ENCODE measurements around the gene THSD4. TPM values are rescaled to one million over a fixed set of nuclear protein-coding genes. Genes with fewer than 3 reads are reported as not detected.

The THSD4 gene
- polyA plus RNA-seq, 1 donor (not counting 4 experiments of a cell fraction or from before 2014, with no cell fraction given): 24.5 TPM

GRCh38 chr15:71812966-71813722, 697.9 kb downstream of the THSD4 start:
- Histone ChIP-seq H3K79me2 (ENCODE audit: control insufficient read depth, insufficient read depth, low read length) (no peaks in the 10 kb centered on the region), H4K20me1 (ENCODE audit: control insufficient read depth, extremely low read depth, insufficient read depth, low read length) (no peaks in the 10 kb centered on the region), H3K4me2 (ENCODE audit: control insufficient read depth, extremely low read depth, insufficient read depth, low read depth, low read length) (no peak overlapping the region), H3K9me3 (ENCODE audit: control insufficient read depth, low read depth, low read length) (no peaks in the 10 kb centered on the region), H3K9ac (ENCODE audit: control insufficient read depth, extremely low read depth, insufficient read depth, low read length) (no peak overlapping the region), H2AFZ (ENCODE audit: control insufficient read depth, low read length) (no peak overlapping the region), H3K9me1 (ENCODE audit: control insufficient read depth, extremely low read depth, insufficient read depth, low read length) (no peaks in the 10 kb centered on the region), H3K4me3 (ENCODE audit: control insufficient read depth in 2 of 3, extremely low read depth in 1 of 3, insufficient read depth in 2 of 3, low read depth in 1 of 3, low read length in 3 of 3) (no peak overlapping the region), H3K4me1 (ENCODE audit: control insufficient read depth, extremely low read depth, insufficient read depth, low read length) (no peaks in the 10 kb centered on the region), H3K27ac (ENCODE audit: control insufficient read depth, insufficient read depth, low read length) (no peak overlapping the region), H3K36me3 (ENCODE audit: control insufficient read depth in 2 of 2, extremely low read depth in 1 of 2, insufficient read depth in 2 of 2, low read length in 2 of 2) (peaks cover 0 to 9% of the 10 kb centered on the region in 2 experiments), H3K27me3 (ENCODE audit: control insufficient read depth, extremely low read depth, insufficient read depth, low read length) (no peaks in the 10 kb centered on the region)
- dilution Hi-C loops (cut with MboI; ENCODE audit: extremely low pct_ligation_motif_present, low sequenced_read_pairs): no loop called here
- TF ChIP-seq CTCF (optimal IDR thresholded peaks at IDR 0.05 in 1 of 3, IDR thresholded peaks at IDR 0.05 in 1 of 3, conservative IDR thresholded peaks at IDR 0.05 in 1 of 3; ENCODE audit: extremely low read depth in 1 of 3, insufficient read depth in 2 of 3, low read length in 3 of 3) (no peak), EZH2 (IDR thresholded peaks at IDR 0.05; ENCODE audit: low read length) (no peak)
- DNase-seq (ENCODE audit: low read depth, low spot score) (no peak), FAIRE-seq (no peak)

- TF ChIP-seq EZH2 (IDR thresholded peaks at IDR 0.05; ENCODE audit: low read length): no peak
- no peak for TF ChIP-seq CTCF (optimal IDR thresholded peaks at IDR 0.05 in 1 of 3, IDR thresholded peaks at IDR 0.05 in 1 of 3, conservative IDR thresholded peaks at IDR 0.05 in 1 of 3; ENCODE audit: extremely low read depth in 1 of 3, insufficient read depth in 2 of 3, low read length in 3 of 3)
- dilution Hi-C loops (cut with MboI; ENCODE audit: extremely low pct_ligation_motif_present, low sequenced_read_pairs): no loop called here
Measured at GRCh38 chr15:71813723-71814470, 698.6 kb downstream of the THSD4 start.

More at GRCh38 chr15:71813723-71814470, 698.6 kb downstream of the THSD4 start:
- no peak overlapping the region for H3K9ac ChIP-seq (ENCODE audit: control insufficient read depth, extremely low read depth, insufficient read depth, low read length)
- H4K20me1 ChIP-seq (ENCODE audit: control insufficient read depth, extremely low read depth, insufficient read depth, low read length): no peaks in the 10 kb centered on the region
- no peaks in the 10 kb centered on the region for H3K79me2 ChIP-seq (ENCODE audit: control insufficient read depth, insufficient read depth, low read length)
- H3K36me3 ChIP-seq (ENCODE audit: control insufficient read depth in 2 of 2, extremely low read depth in 1 of 2, insufficient read depth in 2 of 2, low read length in 2 of 2): peaks cover 3 to 9% of the 10 kb centered on the region in 2 experiments
- DNase-seq (ENCODE audit: low read depth, low spot score) (no peak), FAIRE-seq (no peak)
- H3K27me3 ChIP-seq (ENCODE audit: control insufficient read depth, extremely low read depth, insufficient read depth, low read length): no peaks in the 10 kb centered on the region
- no peak overlapping the region for H3K4me3 ChIP-seq (ENCODE audit: control insufficient read depth in 2 of 3, extremely low read depth in 1 of 3, insufficient read depth in 2 of 3, low read depth in 1 of 3, low read length in 3 of 3)
- H3K9me3 ChIP-seq (ENCODE audit: control insufficient read depth, low read depth, low read length): no peaks in the 10 kb centered on the region
- no peaks in the 10 kb centered on the region for H3K4me1 ChIP-seq (ENCODE audit: control insufficient read depth, extremely low read depth, insufficient read depth, low read length)
- H2AFZ ChIP-seq (ENCODE audit: control insufficient read depth, low read length): no peak overlapping the region
- H3K9me1 ChIP-seq (ENCODE audit: control insufficient read depth, extremely low read depth, insufficient read depth, low read length): no peaks in the 10 kb centered on the region
- H3K27ac ChIP-seq (ENCODE audit: control insufficient read depth, insufficient read depth, low read length): no peak overlapping the region
- no peak overlapping the region for H3K4me2 ChIP-seq (ENCODE audit: control insufficient read depth, extremely low read depth, insufficient read depth, low read depth, low read length)
